HUES6 (cell line): ENCODE results near the gene GRB2.

ENCODE experiments used
- H3K27ac ChIP-seq: 2 replicates; pipeline ENCODE4 v1.7.0; 2013; ENCODE audit warnings: low read depth, mild to moderate bottlenecking, low read length, inconsistent platforms
- H3K27me3 ChIP-seq: 2 replicates; pipeline ENCODE4 v1.6.1; 2013; ENCODE audit warnings: low read length; ENCODE audit not compliant: control insufficient read depth, insufficient read depth
- H3K36me3 ChIP-seq: 2 replicates; pipeline ENCODE4 v1.6.1; 2013; ENCODE audit warnings: low read length; ENCODE audit not compliant: control insufficient read depth, insufficient read depth
- H3K4me1 ChIP-seq: 2 replicates; pipeline ENCODE4 v1.6.1; 2013; ENCODE audit warnings: low read length; ENCODE audit not compliant: control insufficient read depth, insufficient read depth
- H3K4me3 ChIP-seq: 2 replicates; pipeline ENCODE4 v1.5.1; 2013; ENCODE audit warnings: low read depth, low read length
- H3K9ac ChIP-seq: one replicate; pipeline ENCODE4 v1.6.1; 2013; ENCODE audit warnings: mild to moderate bottlenecking, low read length
- H3K9me3 ChIP-seq: 2 replicates; pipeline ENCODE4 v1.6.1; 2013; ENCODE audit warnings: low read depth, low read length; ENCODE audit not compliant: control insufficient read depth, insufficient read depth

GRB2 gene

DNA sequence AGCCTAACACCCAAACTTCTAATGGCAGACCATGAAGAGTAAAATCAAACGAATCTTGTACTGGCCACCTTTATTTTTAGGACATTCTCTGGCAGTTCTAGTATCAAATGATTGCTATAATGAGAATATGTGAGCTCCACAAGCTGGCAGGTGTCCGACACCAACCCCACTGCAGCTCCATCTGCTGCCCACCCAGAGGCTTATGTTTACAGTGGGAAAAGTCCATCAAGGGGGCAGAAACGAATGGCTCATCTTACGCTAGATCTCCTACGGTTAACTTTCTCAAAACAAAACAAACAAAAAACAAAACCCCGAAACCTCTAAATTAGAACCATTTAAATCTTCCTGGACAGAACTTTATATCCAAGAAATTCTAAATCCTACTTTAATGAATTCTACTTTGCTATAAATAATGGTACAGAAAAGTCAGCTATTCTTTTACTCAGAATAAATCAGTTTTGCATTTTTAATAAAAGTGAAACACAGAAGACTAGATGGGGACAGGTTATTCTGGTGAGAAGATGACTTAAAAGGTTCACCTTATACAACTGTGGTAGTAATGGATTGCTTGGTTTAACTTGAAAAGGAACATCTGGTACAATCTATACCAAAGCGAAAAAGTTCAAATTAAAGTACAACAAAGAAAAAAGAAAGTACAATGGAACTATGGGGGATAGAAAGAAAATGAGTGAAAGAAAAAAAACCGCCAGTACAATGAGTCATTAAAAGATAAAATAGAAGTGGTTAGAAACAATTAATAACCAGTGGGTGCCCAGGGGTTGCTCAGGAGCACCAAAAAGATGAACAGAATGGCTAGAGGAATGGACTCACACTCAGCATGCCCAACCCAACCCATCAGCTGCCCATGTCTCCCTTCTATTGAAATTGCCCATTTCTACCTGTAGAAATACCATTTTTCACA lies 40.2 kb downstream of the GRB2 start:
- Histone ChIP-seq H3K9me3 (no peaks in the 10 kb centered on the region), H3K4me1 (peaks cover 23% of the 10 kb centered on the region; the same call in 1 of the 2 replicates), H3K36me3 (no peaks in the 10 kb centered on the region), H3K4me3 (no peak overlapping the region), H3K27me3 (no peaks in the 10 kb centered on the region), H3K9ac (no peak overlapping the region), H3K27ac (no peak overlapping the region)

DNA sequence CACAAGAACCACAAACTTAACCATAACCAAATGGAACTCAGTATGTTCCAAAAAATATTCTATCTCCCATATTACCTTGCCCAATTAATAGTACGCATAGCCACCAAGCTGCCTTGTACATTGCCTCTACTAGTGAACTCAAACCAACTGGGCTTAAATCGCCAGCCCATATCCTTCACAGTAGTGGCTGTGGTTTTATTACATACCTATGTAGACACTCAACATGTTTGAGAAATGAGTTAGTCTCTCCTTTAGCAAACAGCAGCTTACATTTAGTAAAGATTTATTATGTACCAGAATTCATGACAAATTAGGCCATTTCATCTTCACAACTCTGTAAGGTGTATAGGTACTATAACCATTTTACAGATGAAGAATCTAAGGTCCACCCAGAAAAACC lies 41.4 kb downstream of the GRB2 start:
- Histone ChIP-seq H3K4me1 (peaks cover 18% of the 10 kb centered on the region; the same call in 1 of the 2 replicates), H3K4me3 (no peak overlapping the region), H3K9me3 (no peaks in the 10 kb centered on the region), H3K36me3 (no peaks in the 10 kb centered on the region), H3K9ac (no peak overlapping the region), H3K27ac (no peak overlapping the region), H3K27me3 (no peaks in the 10 kb centered on the region)

DNA sequence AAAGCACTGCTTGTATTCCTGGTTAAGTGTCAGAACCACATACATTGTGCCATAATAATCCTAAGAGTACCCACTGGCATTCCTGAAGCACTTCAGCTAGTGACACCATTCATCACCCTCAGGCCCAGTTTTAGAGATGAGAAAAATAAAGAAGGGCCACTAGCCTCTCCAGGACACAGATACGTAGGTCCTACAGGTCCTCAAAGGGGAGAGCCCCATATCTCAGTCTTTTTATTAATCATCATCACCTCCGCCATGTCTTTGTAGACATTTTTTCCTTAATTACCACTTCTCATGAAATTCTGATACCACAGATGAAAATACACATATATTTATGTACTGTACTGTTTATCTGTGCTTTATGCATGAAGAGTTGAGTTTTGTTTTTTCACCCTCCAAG lies 43.5 kb downstream of the GRB2 start:
- Histone ChIP-seq H3K9me3 (no peaks in the 10 kb centered on the region), H3K36me3 (no peaks in the 10 kb centered on the region), H3K27ac (no peak overlapping the region), H3K9ac (no peak overlapping the region), H3K27me3 (no peaks in the 10 kb centered on the region), H3K4me3 (no peak overlapping the region), H3K4me1 (peaks cover 5% of the 10 kb centered on the region; the same call in 1 of the 2 replicates)

DNA sequence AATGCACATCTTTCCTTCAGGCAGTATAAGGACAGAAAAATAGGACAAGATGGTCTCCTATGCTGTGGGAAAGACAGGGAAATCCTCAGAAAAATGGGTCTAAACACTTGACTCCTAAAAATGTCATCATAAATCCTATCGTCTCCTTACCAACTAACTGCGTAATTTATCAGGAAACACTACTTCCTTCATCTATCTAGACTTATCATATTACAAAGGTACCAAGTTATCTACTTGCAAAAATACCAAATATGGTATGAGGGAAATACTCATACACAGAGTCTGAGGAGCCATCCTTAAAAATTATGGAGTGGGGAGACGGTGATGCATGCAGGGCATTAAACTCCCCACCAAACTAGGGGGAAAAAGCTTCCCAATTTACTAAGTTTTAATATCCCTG lies 44.1 kb downstream of the GRB2 start:
- no peak overlapping the region for H3K4me3 ChIP-seq
- H3K27me3 ChIP-seq: no peaks in the 10 kb centered on the region
- no peak overlapping the region for H3K9ac ChIP-seq
- H3K36me3 ChIP-seq: peaks cover 3% of the 10 kb centered on the region; the same call in 1 of the 2 replicates
- no peaks in the 10 kb centered on the region for H3K9me3 ChIP-seq
- peaks cover 5% of the 10 kb centered on the region; the same call in 1 of the 2 replicates for H3K4me1 ChIP-seq
- H3K27ac ChIP-seq: no peak overlapping the region

DNA sequence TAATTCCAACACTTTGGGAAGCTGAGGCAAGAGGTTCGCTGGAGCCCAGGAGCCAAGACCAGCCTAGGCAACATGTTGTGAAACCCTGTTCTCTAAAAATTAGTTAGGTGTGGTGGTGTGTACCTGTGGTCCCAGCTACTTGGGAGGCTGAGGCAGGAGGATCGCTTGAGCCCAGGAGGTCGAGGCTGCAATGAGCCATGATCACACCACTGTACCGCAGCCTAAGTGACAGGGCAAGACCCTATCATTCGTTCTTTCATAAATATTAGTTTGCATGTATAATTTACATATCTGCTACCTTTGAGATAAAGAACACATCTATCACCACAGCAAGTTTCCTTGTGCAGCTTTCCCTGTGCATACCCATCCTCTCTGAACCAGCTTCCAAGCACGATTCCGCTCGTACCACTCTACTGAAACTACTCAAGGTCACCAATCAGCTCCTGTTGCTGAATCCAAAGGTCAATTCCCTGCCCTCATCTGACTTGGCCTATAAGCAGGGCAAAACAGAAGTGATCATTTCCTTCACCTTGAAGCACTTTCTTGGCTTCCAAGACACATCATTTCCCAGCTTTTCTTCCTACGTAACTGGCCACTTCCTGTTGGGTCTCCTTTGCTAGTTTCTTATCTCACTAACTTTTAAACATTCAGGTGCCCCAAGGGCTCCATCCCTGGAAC lies 49.1 kb downstream of the GRB2 start:
- Histone ChIP-seq H3K27ac (no peak overlapping the region), H3K4me1 (peaks cover 18% of the 10 kb centered on the region), H3K9ac (no peak overlapping the region)

DNA sequence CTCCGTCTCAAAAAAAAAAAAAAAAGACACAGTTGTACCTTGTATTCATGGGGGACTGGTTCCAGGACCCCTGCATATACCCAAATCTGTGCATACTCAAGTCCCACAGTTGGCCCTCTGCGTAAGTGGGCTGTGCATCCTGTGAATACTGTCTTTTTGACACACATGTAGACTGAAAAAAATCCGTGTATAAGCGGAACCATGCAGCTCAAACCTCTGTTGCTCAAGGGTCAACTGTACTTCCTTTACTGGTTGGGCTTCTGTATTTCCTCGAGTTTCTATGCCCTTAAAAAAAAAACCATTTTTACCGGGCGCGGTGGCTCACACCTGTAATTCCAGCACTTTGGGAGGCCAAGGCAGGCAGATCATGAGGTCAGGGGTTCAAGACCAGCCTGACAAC lies 52.3 kb downstream of the GRB2 start:
- peaks cover 4% of the 10 kb centered on the region; the same call in 1 of the 2 replicates for H3K9me3 ChIP-seq
- H3K4me1 ChIP-seq: peaks cover 25% of the 10 kb centered on the region
- H3K27ac ChIP-seq: no peak overlapping the region
- H3K9ac ChIP-seq: no peak overlapping the region
- no peaks in the 10 kb centered on the region for H3K27me3 ChIP-seq
- H3K36me3 ChIP-seq: peaks cover 6% of the 10 kb centered on the region; the same call in 1 of the 2 replicates
- no peak overlapping the region for H3K4me3 ChIP-seq

More for the DNA sequence above, 49.1 kb downstream of the GRB2 start:
- Histone ChIP-seq H3K9me3 (peaks cover 4% of the 10 kb centered on the region; the same call in 1 of the 2 replicates), H3K36me3 (peaks cover 6% of the 10 kb centered on the region; the same call in 1 of the 2 replicates), H3K4me3 (no peak overlapping the region), H3K27me3 (no peaks in the 10 kb centered on the region)

DNA sequence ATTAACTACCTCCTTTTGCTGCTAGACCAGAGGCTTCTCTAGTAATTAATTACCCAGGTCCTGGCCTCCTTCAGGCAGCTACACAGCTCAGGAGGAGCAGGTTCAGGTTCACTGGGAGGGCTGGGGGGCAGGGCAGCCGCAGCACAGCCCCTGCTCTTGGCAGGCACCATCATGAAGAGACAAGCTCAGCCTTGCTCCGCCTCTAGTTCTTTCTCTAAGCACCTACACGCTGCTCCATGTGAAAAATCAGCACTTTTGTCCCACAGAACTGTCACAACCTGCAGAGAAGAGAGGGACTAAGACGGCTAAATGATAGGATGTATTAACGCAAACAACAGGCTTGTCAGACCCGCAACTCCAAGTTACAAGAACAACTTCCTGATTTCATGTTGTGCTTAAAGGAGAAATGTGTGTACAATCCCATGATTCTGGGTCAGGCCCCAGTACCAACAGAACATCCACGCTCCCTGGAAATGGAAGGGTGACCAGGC lies 53.4 kb downstream of the GRB2 start:
- no peak overlapping the region for H3K9ac ChIP-seq
- H3K36me3 ChIP-seq: peaks cover 6% of the 10 kb centered on the region; the same call in 1 of the 2 replicates
- no peak overlapping the region for H3K27ac ChIP-seq
- peaks cover 4% of the 10 kb centered on the region; the same call in 1 of the 2 replicates for H3K9me3 ChIP-seq
- H3K4me3 ChIP-seq: 0 out of 2 replicates have a peak overlapping the region, but pooled peaks have one; percentile 3
- H3K27me3 ChIP-seq: no peaks in the 10 kb centered on the region
- peaks cover 31% of the 10 kb centered on the region for H3K4me1 ChIP-seq

DNA sequence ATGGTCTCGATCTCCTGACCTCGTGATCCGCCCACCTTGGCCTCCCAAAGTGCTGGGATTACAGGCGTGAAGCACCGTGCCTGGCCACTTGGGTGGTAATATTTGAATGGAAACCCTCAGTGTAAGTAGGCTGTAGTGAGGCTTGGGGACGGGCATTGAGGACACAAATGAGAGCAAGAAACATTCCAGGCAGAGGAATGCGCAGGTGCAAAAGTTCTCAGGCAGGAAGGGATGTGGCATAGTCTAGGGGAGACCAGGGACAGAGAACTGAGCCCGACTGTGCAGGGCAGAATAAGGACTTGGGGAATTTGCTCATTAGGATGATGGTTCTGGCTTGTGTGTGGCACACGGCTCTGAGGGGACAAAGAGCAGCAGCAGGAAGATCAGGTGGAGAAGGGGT lies 54.8 kb downstream of the GRB2 start:
- no peaks in the 10 kb centered on the region for H3K27me3 ChIP-seq
- no peak overlapping the region for H3K27ac ChIP-seq
- H3K9me3 ChIP-seq: peaks cover 4% of the 10 kb centered on the region; the same call in 1 of the 2 replicates
- H3K4me1 ChIP-seq: peaks cover 45% of the 10 kb centered on the region
- no peak overlapping the region for H3K4me3 ChIP-seq
- H3K9ac ChIP-seq: no peak overlapping the region
- H3K36me3 ChIP-seq: no peaks in the 10 kb centered on the region

DNA sequence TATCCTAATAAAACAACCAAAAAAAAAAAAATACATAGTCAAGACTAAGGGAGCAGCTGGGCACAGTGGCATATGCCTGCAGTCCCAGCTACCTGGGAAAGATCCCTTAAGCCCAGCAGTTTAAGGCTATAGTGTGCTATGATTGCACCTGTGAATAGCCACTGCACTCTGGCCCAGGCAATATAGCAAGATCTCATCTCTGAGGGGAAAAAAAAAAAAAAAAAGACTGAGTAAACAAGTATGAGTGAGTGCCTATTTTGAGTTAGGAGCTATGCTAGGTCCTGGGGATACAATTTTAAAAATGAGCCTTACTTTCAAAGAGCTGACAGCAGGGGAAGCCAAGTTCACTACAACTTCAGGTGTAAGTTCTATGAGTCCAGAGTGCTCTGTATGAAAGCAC lies 55.4 kb downstream of the GRB2 start:
- Histone ChIP-seq H3K27ac (no peak overlapping the region), H3K4me1 (peaks cover 50% of the 10 kb centered on the region), H3K27me3 (no peaks in the 10 kb centered on the region), H3K9me3 (peaks cover 4% of the 10 kb centered on the region; the same call in 1 of the 2 replicates), H3K9ac (no peak overlapping the region), H3K36me3 (no peaks in the 10 kb centered on the region), H3K4me3 (no peak overlapping the region)

DNA sequence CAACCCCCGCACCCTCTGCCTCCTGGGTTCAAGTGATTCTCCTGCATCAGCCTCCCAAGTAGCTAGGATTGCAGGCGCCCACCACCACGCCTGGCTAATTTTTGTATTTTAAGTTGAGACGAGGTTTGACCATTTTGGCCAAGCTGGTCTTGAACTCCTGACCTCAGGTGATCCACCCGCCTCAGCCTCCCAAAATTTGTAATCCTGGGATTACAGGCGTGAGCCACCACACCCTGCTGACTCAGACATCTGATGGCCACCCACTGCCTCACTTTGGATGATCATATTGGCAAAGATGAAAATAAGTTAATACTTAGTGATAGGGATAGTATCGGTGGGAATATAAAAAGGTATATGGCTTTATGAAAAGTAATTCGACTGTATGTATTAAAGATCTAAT lies 55.9 kb downstream of the GRB2 start:
- Histone ChIP-seq H3K4me3 (no peak overlapping the region), H3K9me3 (peaks cover 4% of the 10 kb centered on the region; the same call in 1 of the 2 replicates), H3K9ac (no peak overlapping the region), H3K27me3 (no peaks in the 10 kb centered on the region), H3K27ac (no peak overlapping the region), H3K36me3 (no peaks in the 10 kb centered on the region), H3K4me1 (peaks cover 50% of the 10 kb centered on the region)
